AG20443 (cell line): ENCODE measurements around the gene DOK6.

Experiments
- DNase-seq: peaks from one replicate; pipeline ENCODE4 v3.0.0; 2012; ENCODE audit warnings: low spot score, mixed read lengths

The DOK6 gene

DNA sequence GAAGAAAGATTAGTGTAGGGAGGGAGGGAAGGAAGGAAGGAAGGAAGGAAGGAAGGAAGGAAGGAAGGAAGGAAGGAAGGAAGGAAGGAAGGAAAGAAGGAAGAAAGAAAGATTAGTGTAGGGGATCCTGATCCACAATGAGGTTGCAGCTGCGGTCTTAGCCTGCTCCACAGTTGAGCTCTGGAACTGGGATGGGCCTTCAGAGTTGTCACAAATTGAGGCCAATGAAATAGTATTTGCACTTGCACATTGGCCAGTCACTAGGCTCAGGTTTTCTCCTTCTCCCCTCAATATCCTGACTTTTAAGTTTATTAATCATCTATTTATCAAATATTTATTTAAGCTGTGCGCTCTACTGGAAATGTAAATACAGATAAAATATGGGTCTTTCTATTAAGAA lies 34.3 kb downstream of the DOK6 start:
- no peak for DNase-seq

DNA sequence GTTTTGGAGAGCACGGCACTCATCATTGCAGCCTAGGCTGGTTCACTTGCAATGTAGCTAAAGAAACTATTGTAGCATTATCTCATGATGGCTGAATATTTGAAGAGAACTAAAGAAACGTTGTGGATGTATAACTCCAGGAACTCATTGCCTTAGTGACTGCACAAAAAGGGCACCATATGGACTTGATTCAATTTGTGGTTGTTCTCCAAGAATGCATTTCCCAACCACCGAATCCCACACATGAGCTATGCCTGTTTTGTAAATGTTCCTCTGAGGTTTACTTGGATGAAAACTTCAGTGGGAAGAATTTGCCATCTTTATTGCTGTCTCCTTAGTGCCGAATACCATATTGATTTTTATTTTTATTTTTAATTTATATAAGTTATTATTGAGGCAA lies 43.5 kb downstream of the DOK6 start:
- peak; percentile 43 for DNase-seq

DNA sequence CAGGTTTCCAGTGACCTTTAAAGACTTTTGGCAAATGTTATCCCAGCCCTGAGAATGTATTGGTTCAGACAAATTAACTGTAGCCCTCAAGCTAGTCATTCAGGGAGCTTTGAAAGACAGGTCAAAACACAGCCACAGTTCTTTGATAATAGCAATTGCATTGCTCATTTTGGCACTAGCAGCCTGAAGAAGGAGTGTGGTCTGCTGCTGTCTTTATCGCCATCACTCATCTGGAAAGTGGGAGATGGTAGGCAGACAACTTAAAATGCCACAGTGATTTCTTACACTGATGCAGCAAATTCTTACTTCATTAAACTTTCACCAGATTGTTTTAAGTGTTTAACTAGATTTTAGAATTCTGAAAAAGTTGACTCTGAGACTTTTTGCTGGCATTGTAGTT lies 47.2 kb downstream of the DOK6 start:
- DNase-seq = no peak

DNA sequence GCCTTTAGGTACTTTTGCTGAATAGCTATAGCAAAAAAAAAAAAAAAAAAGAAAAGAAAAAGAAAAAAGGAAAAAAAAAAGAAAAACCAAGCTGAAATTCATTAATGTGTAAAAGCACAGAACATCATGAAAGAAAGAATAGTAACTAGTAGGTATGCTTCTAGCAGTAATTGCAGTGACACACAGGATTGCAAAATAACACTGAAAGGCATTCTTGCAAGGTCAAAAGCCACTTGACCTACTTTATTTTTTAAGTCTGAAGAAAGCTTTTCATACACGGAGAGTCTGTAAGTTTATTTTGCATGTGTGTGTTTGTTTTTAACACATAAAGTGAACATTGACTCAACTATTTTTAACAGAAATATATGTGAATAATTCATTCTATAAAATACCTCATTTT lies 54.4 kb downstream of the DOK6 start:
- DNase-seq = no peak

DNA sequence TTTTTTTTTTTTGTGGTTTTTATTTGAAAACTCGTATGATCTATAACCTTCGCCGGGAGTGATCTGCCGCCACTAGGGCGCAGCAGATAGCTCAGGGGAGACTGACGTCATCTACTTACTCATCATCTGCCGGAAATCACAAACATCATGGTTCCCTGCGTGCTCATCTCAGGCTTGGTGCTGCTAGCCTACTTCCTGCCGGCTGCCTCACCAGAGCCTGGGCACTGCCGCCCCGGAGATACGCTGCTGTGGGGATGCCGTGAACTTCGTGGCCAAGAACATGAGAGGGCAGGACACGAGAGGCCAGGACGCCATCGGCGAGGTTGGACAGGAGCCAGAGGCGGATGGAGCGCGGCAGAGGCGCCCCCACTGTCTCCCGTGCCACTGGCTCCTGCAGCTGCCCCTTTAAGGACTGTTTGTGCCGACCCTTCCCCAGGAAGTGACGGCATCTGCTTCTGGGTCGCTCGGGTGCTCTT lies 68.8 kb downstream of the DOK6 start:
- DNase-seq = no peak

DNA sequence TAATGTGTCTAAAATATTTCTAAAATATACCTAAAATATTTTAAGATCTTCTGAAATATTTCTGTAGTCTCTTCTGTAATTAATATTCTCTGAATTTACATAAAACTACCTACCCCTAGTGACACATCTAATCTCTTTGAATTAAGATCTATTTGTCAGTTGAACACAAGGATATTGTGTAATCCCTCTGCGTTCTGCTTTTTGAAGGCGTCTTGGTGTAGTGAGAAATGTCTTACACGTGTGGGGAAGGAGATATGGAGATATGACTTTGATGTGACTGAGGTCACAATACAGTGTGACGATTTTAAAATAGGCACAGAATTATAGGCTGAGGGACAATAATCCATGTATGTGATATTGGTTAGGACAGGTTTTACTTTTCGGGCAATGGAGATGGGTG lies 79.8 kb downstream of the DOK6 start:
- no peak for DNase-seq

DNA sequence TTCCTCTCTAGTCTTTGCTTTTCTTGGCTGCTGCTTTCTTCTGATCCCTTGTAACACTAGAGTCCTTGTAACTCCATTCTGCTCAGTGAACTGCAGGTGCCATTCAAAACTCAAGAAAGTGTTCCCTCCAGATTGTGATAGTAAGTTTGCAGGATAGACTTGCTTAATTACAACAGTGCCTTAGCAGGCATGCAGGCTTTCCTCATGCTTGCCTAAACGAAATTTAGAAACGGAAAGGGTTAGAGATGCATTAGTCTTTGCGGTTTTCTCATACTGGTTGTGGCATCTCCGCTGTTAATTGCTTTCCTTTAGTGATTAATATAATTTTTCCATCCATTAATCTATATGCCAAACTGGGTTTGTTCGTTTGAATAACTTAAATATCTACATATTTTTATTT lies 82.9 kb downstream of the DOK6 start:
- no peak for DNase-seq

DNA sequence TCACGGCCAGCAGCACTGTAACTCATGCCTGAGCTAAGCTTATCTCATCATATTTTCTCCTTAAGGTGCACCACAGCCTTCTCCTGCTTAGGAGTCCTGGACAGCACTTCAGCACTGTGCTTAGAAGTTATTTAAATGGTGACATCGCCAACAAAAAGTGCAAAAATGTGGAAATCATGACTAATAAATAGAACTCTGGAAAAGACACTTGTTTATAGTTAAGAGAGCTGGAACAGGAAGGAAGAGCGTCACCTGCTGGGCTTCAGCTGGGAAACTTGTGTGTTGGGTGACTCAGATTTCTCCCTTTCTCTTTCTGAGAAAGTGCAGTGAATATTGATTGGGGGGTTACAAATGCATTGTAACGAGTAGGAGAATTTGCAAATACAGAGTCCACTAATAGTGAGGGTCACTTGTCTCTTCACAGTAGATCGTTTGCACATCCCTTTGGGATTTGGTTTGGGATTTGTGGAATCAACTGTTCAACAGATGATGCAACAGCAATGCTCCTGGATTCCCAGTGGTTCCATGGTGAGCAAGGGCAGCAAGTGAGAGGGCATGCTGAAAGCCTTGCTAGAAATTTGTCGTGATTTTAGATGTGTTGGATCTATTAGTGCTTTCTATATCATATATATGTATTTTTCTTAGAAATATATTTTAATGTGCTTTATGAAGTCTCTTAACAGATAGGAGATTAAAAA lies 84.2 kb downstream of the DOK6 start:
- peak; percentile 58 for DNase-seq

DNA sequence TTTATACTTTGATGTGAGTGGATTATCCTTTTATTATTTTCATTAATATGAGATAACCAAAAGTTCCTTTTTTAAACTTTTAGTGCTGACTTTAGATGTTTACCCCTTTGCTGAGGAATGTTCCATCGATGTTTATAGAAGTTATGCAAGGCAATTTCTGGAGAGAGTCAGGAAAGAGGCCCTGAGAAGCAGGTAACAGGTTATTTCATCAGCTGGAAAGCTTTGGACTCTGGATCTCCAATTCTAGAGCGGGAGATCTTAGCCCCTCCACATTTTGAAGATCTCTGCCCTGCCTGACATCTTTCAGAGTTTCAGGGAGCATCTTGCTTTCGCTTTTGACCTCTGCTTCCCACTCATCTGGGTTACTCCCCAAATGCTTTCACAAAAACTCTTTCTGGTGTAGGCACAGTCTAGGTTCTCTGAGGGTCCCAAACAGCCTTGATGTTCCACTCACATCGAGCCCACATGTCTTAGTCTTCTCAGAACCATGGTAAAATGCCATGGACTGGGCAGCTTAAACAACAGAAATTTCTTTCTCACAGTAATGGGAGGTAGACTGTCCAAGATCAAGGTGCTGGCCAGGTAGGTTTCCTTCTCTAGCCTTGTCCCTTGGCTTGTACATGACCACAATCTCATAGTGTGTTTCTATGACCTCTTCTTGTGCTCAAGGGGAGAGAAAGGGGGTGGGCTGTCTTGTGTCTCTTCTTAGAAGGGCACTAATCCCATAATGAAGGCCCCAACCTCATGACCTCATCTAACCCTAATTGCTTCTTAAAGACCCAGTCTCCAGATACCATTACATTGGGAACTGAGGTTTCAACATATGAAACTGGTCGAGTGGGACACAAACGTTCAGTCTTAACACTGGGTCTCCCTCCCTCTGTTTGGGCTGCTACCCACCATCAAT lies 87.1 kb downstream of the DOK6 start:
- no peak for DNase-seq

DNA sequence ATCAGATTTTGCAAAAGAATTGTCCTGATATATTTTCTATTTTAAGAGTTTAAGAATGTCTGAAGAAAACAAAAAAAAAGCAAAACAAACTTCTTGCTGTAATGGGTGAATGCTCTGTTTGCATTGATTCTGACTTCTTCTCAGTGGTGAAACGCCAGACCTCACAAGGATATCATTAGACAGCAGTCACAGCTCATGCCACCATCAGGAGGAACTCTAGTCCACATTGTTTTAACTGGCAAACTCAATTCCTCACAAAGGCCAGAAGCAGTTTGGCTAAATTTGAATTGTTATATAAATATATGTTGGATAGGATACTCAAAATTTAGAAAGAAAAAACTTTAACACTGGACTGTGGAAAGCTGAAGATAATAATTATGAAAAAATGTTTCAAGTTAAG lies 89.4 kb downstream of the DOK6 start:
- no peak for DNase-seq

DNA sequence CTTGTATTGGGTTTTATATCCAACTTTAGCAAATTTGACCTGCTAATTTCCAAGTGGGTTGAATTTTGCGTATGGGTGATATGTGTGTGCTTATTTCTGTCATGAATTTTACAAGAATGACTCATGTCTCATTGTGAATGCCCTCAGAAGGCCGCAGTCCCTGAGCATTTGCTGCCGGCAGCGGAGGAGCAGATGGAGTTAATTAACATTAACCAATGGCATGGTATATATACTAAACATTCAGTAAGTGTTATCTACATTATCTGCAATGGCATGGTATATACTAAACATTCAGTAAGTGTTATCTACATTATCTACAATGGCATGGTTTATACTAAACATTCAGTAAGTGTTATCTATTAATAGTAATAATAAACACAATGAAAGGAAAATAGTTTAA lies 90.1 kb downstream of the DOK6 start:
- peak; percentile 54 for DNase-seq

DNA sequence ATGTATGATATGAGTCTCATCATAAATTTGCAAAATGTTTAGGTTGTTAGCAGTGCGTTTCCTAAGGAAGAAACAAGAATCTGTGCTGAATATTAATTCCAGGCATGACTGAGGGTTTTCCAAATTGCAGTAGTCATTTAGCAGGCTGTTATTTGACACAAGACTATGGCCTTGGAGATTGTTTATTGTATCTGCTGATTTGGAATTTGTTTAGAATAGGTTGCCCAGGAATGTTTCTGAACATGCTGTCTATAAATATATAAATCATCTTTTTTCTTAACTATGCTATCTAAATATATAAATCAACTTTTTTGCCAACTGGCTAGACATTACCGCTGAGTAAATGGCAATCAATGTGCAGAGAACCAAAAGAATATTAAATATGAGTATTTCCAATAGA lies 90.9 kb downstream of the DOK6 start:
- DNase-seq = no peak

DNA sequence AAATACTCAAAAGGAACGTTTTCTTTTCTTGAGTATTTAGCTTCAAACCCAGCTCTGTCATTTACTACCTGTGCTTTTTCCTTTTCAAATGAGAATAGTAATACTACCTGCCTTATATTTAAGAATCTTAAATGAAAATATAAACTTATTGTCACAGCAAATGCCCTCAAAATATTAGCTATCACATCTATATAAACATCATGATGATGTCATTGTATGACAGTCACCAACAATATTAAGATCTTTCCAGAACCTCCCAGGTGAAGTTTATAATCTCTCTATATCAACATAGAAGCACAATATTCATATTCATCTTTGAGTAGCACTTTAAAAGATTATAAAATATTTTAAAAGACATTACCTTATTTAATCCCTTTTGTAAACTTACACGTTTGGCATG lies 92.2 kb downstream of the DOK6 start:
- no peak for DNase-seq

DNA sequence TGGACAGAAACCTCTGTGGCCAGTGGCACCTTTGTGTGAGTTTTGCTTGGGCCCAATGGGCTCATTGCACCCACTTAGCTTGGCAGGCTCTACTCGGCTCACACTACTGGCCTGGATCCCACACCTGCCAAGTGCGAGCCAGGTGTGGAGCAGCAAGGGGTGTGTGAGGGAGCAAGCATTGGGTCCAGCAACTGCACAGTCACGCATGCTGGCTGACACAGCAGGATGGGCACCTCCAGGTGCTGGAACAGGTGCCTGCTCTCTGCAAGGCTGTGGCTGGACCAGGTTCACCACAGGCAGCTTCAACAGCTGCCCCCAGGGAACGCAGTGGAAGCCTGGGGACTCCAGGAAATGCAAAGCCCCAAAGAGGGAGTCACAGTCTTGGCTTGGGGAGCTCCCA lies 94.2 kb downstream of the DOK6 start:
- DNase-seq = no peak

DNA sequence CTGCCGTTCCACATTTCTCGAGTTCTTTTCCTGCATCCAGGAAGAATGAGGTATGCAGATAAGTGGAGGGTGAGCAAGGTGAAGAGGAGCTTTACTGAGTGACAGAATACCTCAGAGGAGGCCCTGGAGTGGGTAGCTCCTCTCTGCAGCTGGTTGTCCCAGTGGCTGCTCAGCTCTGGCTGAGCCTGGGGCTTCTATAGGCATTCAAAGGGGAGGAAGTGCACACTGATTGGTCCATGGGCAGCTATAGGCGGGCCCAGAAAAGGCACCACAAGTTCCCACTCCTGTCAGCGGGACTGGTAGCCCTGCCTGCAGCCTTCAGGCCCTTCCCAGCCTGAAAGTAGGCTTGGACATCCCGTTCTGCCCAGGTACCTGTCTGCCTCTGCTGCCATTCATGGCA lies 94.7 kb downstream of the DOK6 start:
- no peak for DNase-seq

DNA sequence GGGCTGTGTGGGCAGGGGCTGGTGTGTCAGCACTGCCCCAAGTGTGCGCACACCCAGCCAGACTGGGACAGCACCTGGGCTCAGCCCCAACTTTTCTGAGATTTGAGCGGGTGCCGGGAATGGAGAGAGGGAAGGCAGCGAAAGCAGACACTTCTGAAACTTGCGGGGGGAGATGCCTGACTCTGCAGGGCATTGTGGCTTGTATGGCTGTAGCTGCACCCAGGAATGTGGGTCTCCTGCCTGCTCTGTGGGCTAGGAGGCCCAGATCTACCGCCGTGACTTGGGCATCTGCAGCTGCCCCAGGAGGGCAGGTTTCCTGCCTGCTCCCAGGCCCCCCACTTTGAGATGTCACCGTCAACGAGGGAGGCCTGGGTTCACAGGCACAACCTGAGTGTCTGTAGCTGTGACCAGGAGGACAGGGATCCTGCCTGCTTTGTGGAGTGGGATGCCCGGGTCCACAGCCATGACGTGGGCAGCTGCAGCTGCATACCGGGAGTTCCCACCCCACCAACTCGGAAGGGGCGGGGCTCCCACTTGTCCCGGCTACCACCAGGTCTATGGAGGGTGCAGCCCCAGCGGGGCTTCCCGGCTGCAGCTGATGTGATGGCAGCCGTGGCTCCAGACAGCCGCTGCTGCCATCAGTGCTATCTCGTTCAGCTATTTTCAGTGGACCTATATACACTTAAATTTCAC lies 95.3 kb downstream of the DOK6 start:
- DNase-seq = no peak

DNA sequence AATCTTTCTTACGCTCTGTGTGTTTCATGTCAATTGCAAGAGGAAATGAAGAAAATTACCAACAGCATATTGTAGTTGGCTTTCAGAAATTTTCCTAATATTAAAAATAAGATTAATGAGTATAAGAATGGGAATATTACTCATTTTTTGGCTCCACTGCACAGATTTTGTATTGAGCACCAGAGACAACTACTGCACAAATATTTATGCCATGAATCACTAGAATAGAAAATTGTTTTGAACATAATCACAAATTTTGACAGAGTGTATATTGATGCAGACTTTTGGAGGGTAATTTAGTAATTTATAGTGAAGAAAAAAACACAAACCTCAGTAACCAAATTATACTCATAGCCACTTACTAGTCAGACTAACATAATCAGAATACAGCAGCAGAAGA lies 118.3 kb downstream of the DOK6 start:
- no peak for DNase-seq

DNA sequence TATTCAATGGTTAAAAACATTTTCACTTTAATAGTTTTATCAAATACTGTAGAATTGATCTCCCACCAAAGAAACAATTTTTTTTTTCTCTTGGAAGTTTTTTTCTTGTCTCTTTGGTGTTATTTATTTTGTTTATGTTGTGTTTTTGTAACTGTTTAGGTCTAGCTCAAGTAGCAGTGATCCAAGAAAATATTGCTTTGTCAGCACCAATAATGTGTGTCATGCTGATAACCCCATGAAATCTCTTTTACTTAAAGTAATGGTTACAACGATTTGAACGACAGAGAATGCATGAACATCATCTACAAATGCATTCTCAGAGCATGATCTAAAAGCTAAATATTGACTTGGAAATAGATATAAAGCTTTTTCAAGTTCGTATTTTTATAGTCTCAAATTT lies 122.9 kb downstream of the DOK6 start:
- no peak for DNase-seq

DNA sequence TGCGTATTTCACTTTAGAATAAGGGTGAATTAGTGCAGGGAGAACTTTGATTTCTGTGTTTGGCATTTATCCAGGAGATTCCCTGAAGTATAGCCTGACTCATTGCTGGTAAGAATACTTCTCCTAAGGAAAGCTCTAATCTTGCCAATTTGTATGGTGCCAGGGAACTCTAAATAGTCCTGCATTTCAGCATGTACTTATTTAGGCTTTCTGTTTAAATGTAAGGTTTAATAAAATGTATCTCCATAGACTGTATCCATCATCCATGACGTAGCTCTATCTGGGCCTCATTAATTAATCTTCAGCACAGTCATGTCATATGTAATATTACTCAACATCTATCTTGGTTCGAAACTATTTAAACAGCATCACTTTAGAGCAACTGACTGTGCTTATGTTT lies 127.7 kb downstream of the DOK6 start:
- no peak for DNase-seq

DNA sequence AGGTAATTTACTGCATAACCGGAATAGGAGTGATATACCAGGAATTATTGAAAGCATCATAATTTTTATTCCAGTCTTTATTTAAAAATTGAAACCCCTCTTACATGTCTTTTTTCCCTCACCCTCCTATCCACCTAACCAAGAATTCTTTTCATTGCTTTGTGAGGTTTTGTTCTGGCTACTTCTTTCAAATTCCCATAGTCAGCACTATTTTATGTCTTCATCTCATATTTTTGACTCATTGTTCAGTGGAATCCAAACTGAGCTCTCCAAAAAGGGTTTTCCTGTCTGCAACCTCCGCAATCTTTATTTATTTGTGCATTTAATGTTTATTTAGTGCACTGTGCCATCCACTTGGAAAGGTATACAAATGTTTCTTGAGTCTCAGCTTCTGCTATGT lies 128.5 kb downstream of the DOK6 start:
- DNase-seq = no peak

DNA sequence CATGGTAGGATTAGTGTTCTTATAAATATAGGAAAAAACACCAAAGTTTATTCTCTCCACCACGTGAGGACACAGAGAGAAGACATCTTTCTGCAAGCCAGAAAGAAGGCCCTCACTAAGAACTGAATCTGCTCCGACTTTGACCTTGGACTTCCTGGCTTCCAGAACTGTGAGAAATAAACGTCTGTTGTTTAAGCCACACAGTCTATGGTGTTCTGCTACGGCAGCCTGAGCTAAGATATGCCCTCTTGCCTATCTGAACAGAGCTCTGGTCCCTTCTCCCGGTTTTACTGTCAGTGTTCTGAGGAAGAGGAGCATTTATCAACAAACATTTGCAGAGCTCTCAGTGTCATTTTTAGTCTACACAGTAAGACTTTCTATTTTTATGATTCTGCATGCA lies 131.3 kb downstream of the DOK6 start:
- DNase-seq = no peak

DNA sequence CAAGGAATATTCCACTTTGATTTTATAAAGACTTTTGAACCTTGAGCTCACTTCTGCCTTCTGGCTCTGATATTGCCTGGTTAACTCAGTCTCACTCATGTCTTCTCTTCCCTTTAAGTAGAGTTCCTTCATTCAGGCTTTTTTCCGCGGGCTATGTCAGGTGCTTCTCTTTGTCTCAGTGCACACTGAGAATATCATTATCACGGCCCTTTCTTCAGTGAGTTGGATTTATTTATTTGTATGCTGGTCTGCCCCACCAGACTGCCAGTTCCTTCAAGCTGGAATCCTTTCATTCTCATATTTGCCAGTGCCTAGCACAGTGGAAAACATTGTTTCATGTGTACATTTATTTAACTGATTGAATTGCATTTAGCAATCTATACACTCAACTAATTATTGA lies 136.5 kb downstream of the DOK6 start:
- DNase-seq = no peak

DNA sequence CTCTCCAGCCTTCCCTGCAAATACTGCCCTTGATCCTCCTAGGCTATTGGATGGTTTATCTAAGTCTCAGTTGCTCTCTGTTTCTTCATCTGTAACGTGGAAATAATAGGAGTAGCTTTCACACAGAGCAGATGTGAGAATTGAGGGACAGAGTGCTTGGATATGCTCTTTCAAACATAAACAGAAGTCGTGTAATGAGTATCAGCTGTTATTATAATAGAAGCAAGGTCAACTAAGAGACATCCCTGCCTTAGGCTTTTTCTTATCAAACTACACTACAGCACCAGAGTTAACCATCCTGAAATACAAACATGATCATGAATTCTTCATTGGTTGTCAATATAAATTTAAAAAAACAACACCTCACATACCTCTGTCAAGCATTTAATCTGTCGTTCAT lies 138.2 kb downstream of the DOK6 start:
- DNase-seq = no peak
